Spleen (tissue), 7 donors: ENCODE results near the gene TMEM176B.

Experiments
- CTCF ChIP-seq, 11 experiments: fragments of 200-600 bp in 7 of 11; fragments of 450-650 bp in 4 of 11; sonication (generic) in 4 of 11; IDR thresholded peaks in 8 of 11; conservative IDR thresholded peaks in 3 of 11; 1 replicate in 7 of 11; 2 replicates in 4 of 11; pipeline versions ENCODE4 v1.4.0 to v1.8.0; 2016 to 2021; ENCODE audit warnings: antibody characterized with exemption in 11 of 11, inconsistent platforms in 4 of 11, mild to moderate bottlenecking in 1 of 11
- POLR2A ChIP-seq, 3 donors: fragments of 450-650 bp; IDR thresholded peaks; one replicate each; pipeline ENCODE4 v1.5.1; 2017; ENCODE audit warnings: antibody characterized with exemption in 3 of 3, mild to moderate bottlenecking in 1 of 3
- donor health status: DM: no; HTN: no; CAD: no; lungs with moderate emphysema.
- donor health status: DM: no; HTN: no; CAD: no.
- donor health status: DM: no; HTN: no; CAD: no.

- no peak for TF ChIP-seq CTCF (IDR thresholded peaks at IDR 0.05 in 8 of 11, conservative IDR thresholded peaks at IDR 0.05 in 3 of 11)
- TF ChIP-seq POLR2A (IDR thresholded peaks at IDR 0.05): no peak
These were observed 8.9 kb downstream of the TMEM176B start for GRCh38 chr7:150791304-150791703.
